ENCODE measurements around the gene SPOP.

DNA sequence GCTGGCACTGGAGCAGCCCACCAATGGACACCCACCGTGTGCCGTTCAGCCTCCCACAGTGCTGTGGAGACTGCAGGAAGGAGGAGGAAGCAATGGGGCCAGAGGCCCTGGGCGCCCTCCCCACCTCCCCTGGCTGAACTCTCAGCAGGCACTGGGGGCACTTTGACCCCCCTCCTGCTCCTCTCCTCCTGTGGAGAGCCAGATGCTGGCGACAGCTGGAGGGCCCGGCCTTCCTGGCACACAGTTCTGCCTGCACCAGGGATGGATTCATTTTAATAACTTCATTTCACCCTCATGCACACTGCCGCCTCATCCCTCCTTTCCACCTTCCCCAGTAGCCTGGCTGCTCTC is 96.3 kb downstream of the SPOP start:
- no peak for TF ChIP-seq POLR2A (IDR thresholded peaks at IDR 0.05)
- TF ChIP-seq, protein P1, sequence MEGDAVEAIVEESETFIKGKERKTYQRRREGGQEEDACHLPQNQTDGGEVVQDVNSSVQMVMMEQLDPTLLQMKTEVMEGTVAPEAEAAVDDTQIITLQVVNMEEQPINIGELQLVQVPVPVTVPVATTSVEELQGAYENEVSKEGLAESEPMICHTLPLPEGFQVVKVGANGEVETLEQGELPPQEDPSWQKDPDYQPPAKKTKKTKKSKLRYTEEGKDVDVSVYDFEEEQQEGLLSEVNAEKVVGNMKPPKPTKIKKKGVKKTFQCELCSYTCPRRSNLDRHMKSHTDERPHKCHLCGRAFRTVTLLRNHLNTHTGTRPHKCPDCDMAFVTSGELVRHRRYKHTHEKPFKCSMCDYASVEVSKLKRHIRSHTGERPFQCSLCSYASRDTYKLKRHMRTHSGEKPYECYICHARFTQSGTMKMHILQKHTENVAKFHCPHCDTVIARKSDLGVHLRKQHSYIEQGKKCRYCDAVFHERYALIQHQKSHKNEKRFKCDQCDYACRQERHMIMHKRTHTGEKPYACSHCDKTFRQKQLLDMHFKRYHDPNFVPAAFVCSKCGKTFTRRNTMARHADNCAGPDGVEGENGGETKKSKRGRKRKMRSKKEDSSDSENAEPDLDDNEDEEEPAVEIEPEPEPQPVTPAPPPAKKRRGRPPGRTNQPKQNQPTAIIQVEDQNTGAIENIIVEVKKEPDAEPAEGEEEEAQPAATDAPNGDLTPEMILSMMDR (IDR thresholded peaks at IDR 0.05), result no peak
